NCI-H2227 treated with DMSO at 0.1 percent for 48 hours (cell line): ENCODE measurements around the gene RASGEF1B.

Experiments used
- DNase-seq: peaks from one replicate; lab custom pipeline; 2025; lab: John Stamatoyannopoulos, UW

Gene RASGEF1B

DNA sequence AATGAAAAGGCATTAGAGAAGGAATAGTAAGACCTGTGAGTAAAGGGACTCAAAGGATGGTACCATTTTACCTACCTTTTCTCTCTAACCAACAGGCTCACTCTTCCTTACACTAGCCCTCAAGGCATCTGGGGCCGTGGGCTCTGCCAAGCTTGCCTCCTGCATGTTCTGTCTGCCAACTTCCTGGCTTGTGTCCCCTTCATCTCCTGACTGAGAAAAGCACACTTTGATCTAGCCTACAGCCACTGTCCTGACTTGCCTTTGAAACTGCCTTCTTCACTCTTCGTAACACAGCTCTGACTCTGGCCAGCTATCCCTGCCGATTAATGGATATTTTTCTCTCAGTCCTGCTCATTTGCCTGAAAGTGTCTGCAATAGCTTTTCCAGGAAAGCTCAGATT is 76.5 kb downstream of the RASGEF1B start:
- DNase-seq = no peak

DNA sequence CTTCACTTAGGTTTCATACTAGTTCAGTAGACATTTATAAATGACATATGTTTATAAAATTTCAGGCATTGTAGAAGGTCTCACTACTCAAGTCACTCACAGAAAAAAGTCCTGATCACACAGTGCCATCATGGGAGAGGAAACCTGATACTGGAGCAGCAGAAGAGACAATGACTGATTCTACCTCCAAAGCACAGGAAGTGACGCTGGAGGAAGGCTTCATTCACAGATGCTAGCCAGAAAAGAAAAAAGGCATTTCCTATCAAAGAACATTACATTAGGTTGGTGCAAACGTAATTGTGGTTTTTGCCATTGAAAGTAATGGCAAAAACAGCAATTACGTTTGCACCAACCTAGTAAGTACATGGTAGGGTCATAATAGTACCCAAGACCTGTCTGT is 79.5 kb downstream of the RASGEF1B start:
- no peak for DNase-seq

DNA sequence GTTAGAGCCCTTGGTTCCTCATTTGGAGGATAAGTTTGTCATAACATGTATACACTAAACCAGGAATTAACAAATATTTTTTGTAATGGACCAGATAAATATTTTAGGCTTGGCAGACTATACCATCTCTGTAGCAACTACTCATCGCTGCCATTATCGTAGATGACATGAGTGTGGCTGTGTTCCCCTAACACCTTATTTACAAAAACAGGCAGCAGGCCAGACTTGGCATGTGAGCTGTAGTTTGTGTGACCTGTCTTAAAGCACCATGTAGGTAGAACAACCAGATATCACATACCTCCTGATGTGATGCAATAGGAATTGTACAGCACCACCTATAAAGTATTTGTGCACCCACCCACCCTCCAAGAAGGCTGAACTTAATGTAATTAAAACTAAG is 82.0 kb downstream of the RASGEF1B start:
- DNase-seq = no peak

DNA sequence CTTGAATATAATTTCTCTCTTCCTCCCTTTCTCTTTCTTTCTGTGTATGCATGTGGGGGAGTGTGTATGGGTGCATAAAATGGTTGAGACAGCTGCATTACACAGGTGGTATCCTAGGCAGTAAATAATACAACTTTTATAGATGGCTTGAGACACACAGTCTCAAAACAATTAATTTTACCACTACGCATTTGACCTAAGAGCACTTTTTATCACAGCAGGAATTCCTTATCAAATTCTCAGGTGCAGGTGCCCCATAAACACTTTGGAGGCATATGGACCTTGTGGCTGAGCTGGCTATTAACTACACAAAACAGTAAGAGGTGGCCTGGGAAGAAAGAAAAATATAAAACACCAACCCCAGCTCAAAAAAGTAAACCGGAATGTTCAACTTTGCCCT is 91.3 kb downstream of the RASGEF1B start:
- DNase-seq = no peak

DNA sequence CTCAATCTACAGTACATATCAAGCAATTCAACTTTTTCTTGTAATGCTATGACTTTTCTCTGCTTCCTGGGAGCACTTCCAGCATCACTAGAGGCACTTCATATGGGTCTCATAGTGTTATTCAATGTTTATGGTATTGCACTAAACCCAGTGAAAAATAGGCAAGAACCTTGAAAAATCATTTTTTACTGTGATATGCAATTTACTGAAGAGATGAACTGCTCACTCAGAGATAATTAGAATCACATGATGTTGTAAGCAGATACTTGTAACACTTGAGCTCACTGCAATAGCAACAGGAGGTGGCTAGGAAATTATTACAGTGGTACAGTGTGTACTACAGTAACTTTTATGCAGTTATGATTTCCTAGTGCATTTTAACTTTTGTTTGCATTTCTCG is 93.3 kb downstream of the RASGEF1B start:
- DNase-seq = no peak

DNA sequence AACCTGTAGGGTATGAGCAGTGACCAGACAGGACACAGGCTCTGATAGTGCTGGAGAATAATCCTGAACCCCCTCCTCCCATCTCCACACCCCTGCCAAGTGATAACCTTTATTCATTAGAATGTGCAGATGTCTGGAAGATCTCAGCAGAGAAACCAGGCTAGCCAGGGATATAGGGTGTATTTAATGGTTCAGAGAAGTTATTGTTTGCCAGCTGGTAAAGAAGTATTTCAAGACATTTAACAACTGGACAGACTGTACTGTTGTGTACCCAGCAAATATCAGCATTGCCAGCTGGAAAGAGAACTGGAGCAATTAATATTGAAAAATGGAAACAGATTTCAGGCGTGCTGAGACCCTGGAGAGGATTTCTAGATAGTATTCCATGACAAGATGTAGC is 94.5 kb downstream of the RASGEF1B start:
- no peak for DNase-seq

DNA sequence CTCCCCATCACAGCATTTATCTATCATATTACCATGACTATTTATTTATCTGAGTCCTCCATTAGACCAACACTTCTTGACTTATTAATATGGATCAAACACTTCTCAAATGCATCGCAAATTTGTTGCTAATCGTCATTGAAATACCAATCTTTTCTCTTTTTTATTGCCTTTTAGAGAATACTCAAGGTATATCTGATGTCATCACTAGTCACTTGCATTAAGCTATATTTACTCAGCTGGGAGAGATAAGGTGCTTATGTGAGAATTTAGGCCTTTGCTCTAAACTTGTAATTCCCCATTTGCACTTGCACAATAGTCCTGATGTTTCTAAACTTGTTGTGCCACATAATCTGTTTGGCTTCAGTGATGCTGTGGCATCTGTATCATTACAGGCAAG is 95.0 kb downstream of the RASGEF1B start:
- DNase-seq = no peak
